ENCODE measurements around the gene HSPBP1. TPM values are rescaled to one million over a fixed set of nuclear protein-coding genes. Genes with fewer than 3 reads are reported as not detected.

Gene HSPBP1
- total RNA-seq, 1 donor from 2014 or later: 67.3 TPM

- TF ChIP-seq, protein P1, sequence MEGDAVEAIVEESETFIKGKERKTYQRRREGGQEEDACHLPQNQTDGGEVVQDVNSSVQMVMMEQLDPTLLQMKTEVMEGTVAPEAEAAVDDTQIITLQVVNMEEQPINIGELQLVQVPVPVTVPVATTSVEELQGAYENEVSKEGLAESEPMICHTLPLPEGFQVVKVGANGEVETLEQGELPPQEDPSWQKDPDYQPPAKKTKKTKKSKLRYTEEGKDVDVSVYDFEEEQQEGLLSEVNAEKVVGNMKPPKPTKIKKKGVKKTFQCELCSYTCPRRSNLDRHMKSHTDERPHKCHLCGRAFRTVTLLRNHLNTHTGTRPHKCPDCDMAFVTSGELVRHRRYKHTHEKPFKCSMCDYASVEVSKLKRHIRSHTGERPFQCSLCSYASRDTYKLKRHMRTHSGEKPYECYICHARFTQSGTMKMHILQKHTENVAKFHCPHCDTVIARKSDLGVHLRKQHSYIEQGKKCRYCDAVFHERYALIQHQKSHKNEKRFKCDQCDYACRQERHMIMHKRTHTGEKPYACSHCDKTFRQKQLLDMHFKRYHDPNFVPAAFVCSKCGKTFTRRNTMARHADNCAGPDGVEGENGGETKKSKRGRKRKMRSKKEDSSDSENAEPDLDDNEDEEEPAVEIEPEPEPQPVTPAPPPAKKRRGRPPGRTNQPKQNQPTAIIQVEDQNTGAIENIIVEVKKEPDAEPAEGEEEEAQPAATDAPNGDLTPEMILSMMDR (conservative IDR thresholded peaks at IDR 0.05; ENCODE audit: low read depth, low read length): no peak
- no peak for DNase-seq (ENCODE audit: low read depth)
- H3K4me3 ChIP-seq (ENCODE audit: low read depth, low read length): peak overlapping the region; percentile 11
These were observed 4.6 kb upstream of the HSPBP1 start for GRCh38 chr19:55284405-55285058.

DNA sequence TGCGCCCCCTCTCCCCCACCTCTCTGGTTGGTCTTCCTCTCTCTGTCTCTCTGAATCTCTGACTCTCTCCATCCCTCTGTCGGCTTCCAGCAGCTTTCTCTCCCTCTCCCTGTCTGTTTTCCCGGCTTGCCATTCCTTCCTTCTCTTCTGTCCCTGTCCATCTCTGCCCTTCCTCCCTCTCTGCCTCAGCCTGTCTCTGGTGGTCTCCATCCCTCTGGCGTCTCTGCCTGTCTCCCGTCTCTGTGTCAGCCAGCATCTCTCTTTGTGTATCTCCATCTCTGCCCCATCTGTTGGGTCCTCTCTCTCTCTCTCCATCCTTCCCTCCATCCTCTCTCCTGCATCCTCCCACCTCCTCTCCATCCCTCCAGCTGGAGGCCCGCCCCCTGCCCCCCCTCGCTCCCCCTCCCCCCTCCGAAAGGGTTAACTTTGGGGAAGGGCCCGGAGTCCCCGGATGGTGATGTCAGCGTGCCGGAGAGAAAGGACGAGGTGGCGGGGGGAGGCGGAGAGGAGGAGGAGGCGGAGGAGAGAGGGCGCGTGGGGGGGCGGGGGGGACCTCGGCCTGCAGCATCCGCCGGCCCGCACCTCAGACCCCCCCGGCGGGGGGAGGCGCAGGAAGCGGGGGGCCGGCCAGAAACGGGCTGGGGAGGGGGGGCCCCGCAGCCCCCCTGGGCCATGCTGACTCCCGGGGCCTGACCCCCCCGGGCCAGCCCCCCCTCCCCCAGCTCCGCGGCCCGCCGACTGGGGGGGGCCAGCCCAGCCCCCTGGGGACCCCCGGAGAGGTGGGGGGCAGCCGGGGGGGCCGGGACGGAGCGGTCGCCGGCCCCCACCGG is 3.9 kb upstream of the HSPBP1 start, which contains the start of gene BRSK1:
BRSK1 (plus strand) TSS at position 450 of the 830 bp plus-strand sequence. CDS start 446 bp downstream, outside the sequence.
- TF ChIP-seq, protein P1 (conservative IDR thresholded peaks at IDR 0.05; ENCODE audit: low read depth, low read length): no peak
- DNase-seq (ENCODE audit: low read depth): no peak
- H3K4me3 ChIP-seq (ENCODE audit: low read depth, low read length): peak within 1 kb of the TSS; percentile 11

DNA sequence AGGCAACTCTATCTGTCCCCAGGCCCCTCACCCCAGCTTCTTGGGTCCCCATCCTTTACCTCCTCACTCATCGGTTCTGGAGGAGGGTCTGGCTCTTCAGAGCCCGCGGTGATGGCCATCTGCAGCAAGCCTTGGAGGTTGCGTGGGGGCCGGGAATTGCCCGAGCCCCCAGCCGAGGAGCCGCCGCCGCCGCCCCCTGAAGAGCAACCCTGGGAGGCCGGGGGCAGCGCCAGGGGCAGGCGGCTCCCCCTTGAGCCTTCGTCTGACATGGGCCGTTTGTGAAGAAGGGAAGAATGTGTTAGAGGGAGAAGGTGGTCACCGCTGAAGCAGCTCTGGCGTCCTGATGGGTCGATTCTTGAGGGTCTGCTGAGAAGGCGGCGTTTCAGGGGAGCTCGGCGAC is 570 bp downstream of the HSPBP1 start:
- peak overlapping the region; percentile 96 for H3K4me3 ChIP-seq (ENCODE audit: low read depth, low read length)
- no peak for DNase-seq (ENCODE audit: low read depth)
- TF ChIP-seq, protein P1 (conservative IDR thresholded peaks at IDR 0.05; ENCODE audit: low read depth, low read length): no peak

DNA sequence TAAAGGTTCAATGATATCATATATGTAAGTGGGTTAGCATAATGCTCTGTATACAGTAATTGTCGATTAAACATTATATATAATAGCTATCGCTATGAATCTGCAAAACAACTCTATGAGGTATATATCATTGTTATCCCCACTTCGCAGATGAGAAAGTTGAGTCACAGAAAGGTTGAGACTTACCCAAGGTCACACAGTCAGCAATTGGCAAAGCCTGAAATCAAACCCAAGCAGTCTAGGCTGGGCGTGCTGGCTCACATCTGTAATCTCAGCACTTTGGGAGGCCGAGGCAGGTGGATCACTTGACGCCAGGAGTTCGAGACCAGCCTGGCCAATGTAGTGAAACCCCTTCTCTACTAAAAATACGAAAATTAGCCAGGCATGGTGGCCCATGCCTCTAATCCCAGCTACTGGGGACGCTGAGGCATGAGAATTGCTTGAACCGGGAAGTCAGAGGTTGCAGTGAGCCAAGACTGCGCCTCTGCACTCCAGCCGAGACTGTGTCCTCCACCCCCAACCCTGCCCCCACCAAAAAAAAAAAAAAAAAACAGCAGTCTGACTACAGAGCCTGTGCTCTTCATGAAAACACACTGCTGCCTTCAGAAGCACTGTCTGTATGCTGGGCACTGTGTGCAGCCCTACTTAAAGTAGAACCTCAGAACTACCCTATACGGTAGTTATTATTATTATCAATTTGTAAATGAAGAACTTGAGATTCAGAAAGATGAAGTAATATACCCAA is 1.3 kb downstream of the HSPBP1 start:
- DNase-seq (ENCODE audit: low read depth): no peak
- H3K4me3 ChIP-seq (ENCODE audit: low read depth, low read length): peak overlapping the region; percentile 96
- TF ChIP-seq, protein P1 (conservative IDR thresholded peaks at IDR 0.05; ENCODE audit: low read depth, low read length): no peak

GRCh38 chr19:55277494-55277893 is 2.4 kb downstream of the HSPBP1 start:
- TF ChIP-seq, protein P1 (conservative IDR thresholded peaks at IDR 0.05; ENCODE audit: low read depth, low read length): no peak
- H3K4me3 ChIP-seq (ENCODE audit: low read depth, low read length): no peak overlapping the region
- DNase-seq (ENCODE audit: low read depth): no peak

- no peak overlapping the region for H3K4me3 ChIP-seq (ENCODE audit: low read depth, low read length)
- DNase-seq (ENCODE audit: low read depth): no peak
- TF ChIP-seq, protein P1 (conservative IDR thresholded peaks at IDR 0.05; ENCODE audit: low read depth, low read length): no peak
These were observed 3.0 kb downstream of the HSPBP1 start for GRCh38 chr19:55276720-55277430.
